ENCODE data around the gene JARID2. TPM values are rescaled to one million over a fixed set of nuclear protein-coding genes. Genes with fewer than 3 reads are reported as not detected.
A peak's percentile ranks its signal among the peaks of the same experiment; 100 is the strongest.

Gene JARID2
- total and polyA plus RNA-seq, 2 of the 4 experiments (the other 2 are of a cell fraction) = 9.6 to 12.9 TPM

DNA sequence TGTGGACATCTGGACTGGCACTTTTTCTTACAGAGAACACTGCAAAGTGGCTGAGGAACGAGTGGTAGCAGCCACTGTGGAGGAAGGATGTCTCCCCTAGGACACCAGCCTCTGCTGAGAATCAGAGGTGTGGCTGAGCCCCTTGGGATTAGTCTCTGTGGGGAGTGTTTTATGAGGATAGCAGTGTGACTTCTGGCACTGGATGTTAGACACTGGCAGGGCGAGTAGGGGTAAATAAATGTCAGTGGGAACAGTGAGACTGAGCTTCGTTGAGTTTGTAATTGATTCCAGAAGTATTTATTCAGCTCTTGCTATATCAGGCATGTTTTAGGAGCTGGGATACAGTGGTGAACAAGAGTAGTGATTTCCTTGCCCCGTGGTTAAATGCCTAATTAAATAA lies 124.0 kb downstream of the JARID2 start:
- no peak overlapping the region for H3K56ac ChIP-seq (ENCODE audit: extremely low read depth, insufficient read depth, low read length)
- peaks cover 33 to 89% of the 10 kb centered on the region in 2 experiments; a peak in 3 of 4 replicates for H3K79me1 ChIP-seq (ENCODE audit: low read depth in 1 of 2, low read length in 2 of 2)
- no peak overlapping the region for H3K14ac ChIP-seq (replicated peaks; ENCODE audit: low read depth, low read length)
- H2BK120ac ChIP-seq (ENCODE audit: low read depth, low read length) = no peak overlapping the region
- H4K91ac ChIP-seq (ENCODE audit: insufficient read depth, low read depth, low read length) = no peak overlapping the region
- H3K9ac ChIP-seq (ENCODE audit: low read depth, low read length) = no peak overlapping the region
- peak overlapping the region; percentile 21; the same call in 1 of the 2 replicates for H4K5ac ChIP-seq (ENCODE audit: low read depth, low read length)
- POLR2A ChIA-PET (ENCODE audit: unreplicated experiment) = no interaction called here
- in situ Hi-C loops (cut with MboI; ENCODE audit: low sequenced_read_pairs) = no loop called here
- DNase-seq (no peak), ATAC-seq (ENCODE audit: low read depth) (no peak)
- H3K9me3 ChIP-seq (ENCODE audit: control insufficient read depth, insufficient read depth, low read length) = no peaks in the 10 kb centered on the region
- H3K27me3 ChIP-seq (ENCODE audit: control insufficient read depth, insufficient read depth, low read length) = no peaks in the 10 kb centered on the region
- peaks cover 12% of the 10 kb centered on the region for H3K4me1 ChIP-seq (ENCODE audit: control insufficient read depth, insufficient read depth, low read length)
- H3K4ac ChIP-seq (ENCODE audit: low read depth, low read length) = no peak overlapping the region
- CTCF ChIA-PET = interaction anchor here (0.6 kb wide), 2 partner anchors 123 to 816 kb away, joined by 5 to 6 read pairs; no protein-coding TSS in a partner anchor
- no TSS peak for BruUV-seq (replicated peaks)
- H2BK5ac ChIP-seq (ENCODE audit: low read depth, low read length, poor library complexity, severe bottlenecking) = no peak overlapping the region
- WGBS, 2 experiments (ENCODE audit: extremely low coverage in 2 of 2, insufficient read length in 1 of 2) = 34% methylated on average over 3 of the region's 4 CpGs; no CpG with 5 or more reads in 1 of the 2 experiments
- no peak for TF ChIP-seq MAZ (IDR thresholded peaks at IDR 0.05; ENCODE audit: borderline replicate concordance, low read depth, low read length)
- TF ChIP-seq RCOR1 (IDR thresholded peaks at IDR 0.05; ENCODE audit: insufficient replicate concordance, low read length) = no peak
- TF ChIP-seq RFX5 (IDR thresholded peaks at IDR 0.05; ENCODE audit: low read depth, low read length) = no peak
- TF ChIP-seq, protein P1, sequence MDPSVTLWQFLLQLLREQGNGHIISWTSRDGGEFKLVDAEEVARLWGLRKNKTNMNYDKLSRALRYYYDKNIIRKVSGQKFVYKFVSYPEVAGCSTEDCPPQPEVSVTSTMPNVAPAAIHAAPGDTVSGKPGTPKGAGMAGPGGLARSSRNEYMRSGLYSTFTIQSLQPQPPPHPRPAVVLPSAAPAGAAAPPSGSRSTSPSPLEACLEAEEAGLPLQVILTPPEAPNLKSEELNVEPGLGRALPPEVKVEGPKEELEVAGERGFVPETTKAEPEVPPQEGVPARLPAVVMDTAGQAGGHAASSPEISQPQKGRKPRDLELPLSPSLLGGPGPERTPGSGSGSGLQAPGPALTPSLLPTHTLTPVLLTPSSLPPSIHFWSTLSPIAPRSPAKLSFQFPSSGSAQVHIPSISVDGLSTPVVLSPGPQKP (IDR thresholded peaks at IDR 0.05; ENCODE audit: borderline replicate concordance, low read depth, low read length) = no peak
- TF ChIP-seq CEBPB (IDR thresholded peaks at IDR 0.05; ENCODE audit: low read depth, low read length) = no peak
- no peak for TF ChIP-seq CHD1 (IDR thresholded peaks at IDR 0.05; ENCODE audit: low read depth, low read length)
- TF ChIP-seq SMC3 (IDR thresholded peaks at IDR 0.05; ENCODE audit: low read depth, low read length) = no peak
- no peak for TF ChIP-seq RAD21 (IDR thresholded peaks at IDR 0.05; ENCODE audit: low read length)
- TF ChIP-seq MXI1 (IDR thresholded peaks at IDR 0.05; ENCODE audit: borderline replicate concordance, low read depth, low read length) = no peak
- TF ChIP-seq, protein P2, sequence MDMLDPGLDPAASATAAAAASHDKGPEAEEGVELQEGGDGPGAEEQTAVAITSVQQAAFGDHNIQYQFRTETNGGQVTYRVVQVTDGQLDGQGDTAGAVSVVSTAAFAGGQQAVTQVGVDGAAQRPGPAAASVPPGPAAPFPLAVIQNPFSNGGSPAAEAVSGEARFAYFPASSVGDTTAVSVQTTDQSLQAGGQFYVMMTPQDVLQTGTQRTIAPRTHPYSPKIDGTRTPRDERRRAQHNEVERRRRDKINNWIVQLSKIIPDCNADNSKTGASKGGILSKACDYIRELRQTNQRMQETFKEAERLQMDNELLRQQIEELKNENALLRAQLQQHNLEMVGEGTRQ (IDR thresholded peaks at IDR 0.05; ENCODE audit: low read depth, low read length) = no peak
- TF ChIP-seq MAFK (IDR thresholded peaks at IDR 0.05; ENCODE audit: low read depth, low read length) = no peak
- no peak for TF ChIP-seq FOS (IDR thresholded peaks at IDR 0.05; ENCODE audit: low read depth, low read length)
- TF ChIP-seq POLR2A (IDR thresholded peaks at IDR 0.05; ENCODE audit: low read depth, low read length) = no peak
- TF ChIP-seq NFE2L2 (IDR thresholded peaks at IDR 0.05; ENCODE audit: low read depth, low read length) = no peak
- no peak for TF ChIP-seq BHLHE40 (IDR thresholded peaks at IDR 0.05; ENCODE audit: low read depth, low read length)
- TF ChIP-seq, protein P3, sequence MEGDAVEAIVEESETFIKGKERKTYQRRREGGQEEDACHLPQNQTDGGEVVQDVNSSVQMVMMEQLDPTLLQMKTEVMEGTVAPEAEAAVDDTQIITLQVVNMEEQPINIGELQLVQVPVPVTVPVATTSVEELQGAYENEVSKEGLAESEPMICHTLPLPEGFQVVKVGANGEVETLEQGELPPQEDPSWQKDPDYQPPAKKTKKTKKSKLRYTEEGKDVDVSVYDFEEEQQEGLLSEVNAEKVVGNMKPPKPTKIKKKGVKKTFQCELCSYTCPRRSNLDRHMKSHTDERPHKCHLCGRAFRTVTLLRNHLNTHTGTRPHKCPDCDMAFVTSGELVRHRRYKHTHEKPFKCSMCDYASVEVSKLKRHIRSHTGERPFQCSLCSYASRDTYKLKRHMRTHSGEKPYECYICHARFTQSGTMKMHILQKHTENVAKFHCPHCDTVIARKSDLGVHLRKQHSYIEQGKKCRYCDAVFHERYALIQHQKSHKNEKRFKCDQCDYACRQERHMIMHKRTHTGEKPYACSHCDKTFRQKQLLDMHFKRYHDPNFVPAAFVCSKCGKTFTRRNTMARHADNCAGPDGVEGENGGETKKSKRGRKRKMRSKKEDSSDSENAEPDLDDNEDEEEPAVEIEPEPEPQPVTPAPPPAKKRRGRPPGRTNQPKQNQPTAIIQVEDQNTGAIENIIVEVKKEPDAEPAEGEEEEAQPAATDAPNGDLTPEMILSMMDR (conservative IDR thresholded peaks at IDR 0.05; ENCODE audit: low read depth, low read length) = no peak
- H3K18ac ChIP-seq (ENCODE audit: low read depth, low read length) = no peak overlapping the region
- H2BK15ac ChIP-seq (ENCODE audit: low read depth, low read length) = no peak overlapping the region
- H4K8ac ChIP-seq (ENCODE audit: low read depth in 2 of 2, low read length in 2 of 2) = no peak overlapping the region
- no peak overlapping the region for H3K4me3 ChIP-seq (ENCODE audit: insufficient read depth, low read depth, low read length)
- no peak overlapping the region for H3K27ac ChIP-seq (ENCODE audit: insufficient read depth, low read length)
- intact Hi-C loops (cut with micrococcal nuclease) = no loop called here
- no peak overlapping the region for H2AFZ ChIP-seq (replicated peaks; ENCODE audit: low read length, poor library complexity)
- H3K36me3 ChIP-seq (ENCODE audit: control insufficient read depth, insufficient read depth, low read length) = peaks cover 3% of the 10 kb centered on the region; the same call in 1 of the 2 replicates
- H3K4me2 ChIP-seq (ENCODE audit: low read depth, low read length) = no peak overlapping the region
- dilution Hi-C loops (cut with HindIII; ENCODE audit: low sequenced_read_pairs, unreplicated experiment) = no loop called here
- H3K9me1 ChIP-seq (ENCODE audit: insufficient read depth, low read length) = peaks cover 2% of the 10 kb centered on the region
- H2AK9ac ChIP-seq (replicated peaks; ENCODE audit: low read depth, low read length, poor library complexity) = no peak overlapping the region
- H3K23ac ChIP-seq (ENCODE audit: low read depth, low read length) = peak overlapping the region; percentile 12; the same call in 1 of the 2 replicates
- H4K20me1 ChIP-seq (ENCODE audit: insufficient read depth, low read length) = peaks cover 95% of the 10 kb centered on the region
- no peak overlapping the region for H2BK20ac ChIP-seq (ENCODE audit: low read depth, low read length)
- H2AK5ac ChIP-seq (ENCODE audit: low read depth, low read length) = no peak overlapping the region
